Naive B cell (primary cell): ENCODE results near the gene IGSF5. TPM values are rescaled to one million over a fixed set of nuclear protein-coding genes. Genes with fewer than 3 reads are reported as not detected.
"Not testable (repeated sequence)": the region's sequence is repeated elsewhere in the genome, so short reads cannot be mapped to it uniquely, and the experiment has no call there.

Experiments used
- ATAC-seq, 2 donors: fragments of 150-1000 bp; cut with Tn5 transposase; 2 replicates each; pipeline ENCODE4 v1.10.0; 2021; ENCODE audit warnings: low read depth in 2 of 2, mild to moderate bottlenecking in 2 of 2, moderate library complexity in 2 of 2
- DNase-seq: peaks from one replicate; pipeline ENCODE4 v3.0.0; 2022
- H3K27ac Mint-ChIP-seq, 6 donors: one replicate each; pipeline ENCODE4 v1.8.0; 2020 to 2022; ENCODE audit warnings: mild to moderate bottlenecking in 6 of 6, mixed read lengths in 6 of 6, moderate library complexity in 5 of 6, inconsistent platforms in 2 of 6
- H3K27me3 Mint-ChIP-seq, 3 donors: one replicate each; pipeline ENCODE4 v1.8.0; 2021 to 2022; ENCODE audit warnings: mixed read lengths in 3 of 3, mild to moderate bottlenecking in 1 of 3
- H3K36me3 Mint-ChIP-seq, 2 donors: one replicate each; pipeline ENCODE4 v1.8.0; 2020 to 2022; ENCODE audit warnings: mixed read lengths in 2 of 2, inconsistent platforms in 1 of 2, mild to moderate bottlenecking in 1 of 2
- H3K4me1 Mint-ChIP-seq, 3 donors: one replicate each; pipeline ENCODE4 v1.8.0; 2020 to 2022; ENCODE audit warnings: mixed read lengths in 3 of 3, inconsistent platforms in 1 of 3, mild to moderate bottlenecking in 1 of 3, moderate library complexity in 1 of 3
- H3K4me3 Mint-ChIP-seq, 8 donors: one replicate each; pipeline ENCODE4 v1.8.0; 2020 to 2022; ENCODE audit warnings: mild to moderate bottlenecking in 8 of 8, mixed read lengths in 8 of 8, moderate library complexity in 8 of 8, inconsistent platforms in 2 of 8
- H3K9me3 Mint-ChIP-seq, 7 donors: one replicate each; pipeline ENCODE4 v1.8.0; 2020 to 2022; ENCODE audit warnings: mixed read lengths in 7 of 7, mild to moderate bottlenecking in 5 of 7, inconsistent platforms in 2 of 7, moderate library complexity in 1 of 7
- polyA plus RNA-seq, 6 donors: library from polyadenylated mRNA; unstranded; fragments of 300-500 nt; fragmentation: Illumina TruSeq; gene quantifications; one replicate each; pipeline ENCODE4 v1.2.3, GENCODE V29; 2021; ENCODE audit warnings: low read depth in 6 of 6

Gene IGSF5
- polyA plus RNA-seq, 6 donors from 2014 or later = not detected

DNA sequence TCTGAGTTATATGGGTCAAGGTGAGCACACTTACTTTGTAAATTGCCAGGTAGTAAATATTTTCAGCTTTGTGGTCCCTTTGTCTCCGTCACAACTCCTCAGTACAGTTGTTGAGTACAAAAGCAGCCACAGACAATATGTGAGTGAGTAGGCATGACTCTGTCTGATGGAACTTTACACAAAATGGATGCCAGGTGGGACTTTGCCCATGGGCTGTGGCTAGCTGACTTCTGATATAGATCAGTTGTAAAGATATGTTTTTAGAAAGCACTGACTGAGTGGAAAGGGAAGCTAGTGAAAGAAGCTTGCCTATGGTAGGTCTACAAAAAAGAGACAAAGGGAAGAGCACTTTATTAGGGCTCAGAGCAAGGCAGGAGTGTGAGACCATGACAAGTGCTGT, 23.1 kb upstream of the IGSF5 start:
- DNase-seq = no peak
- no peaks in the 10 kb centered on the region for H3K36me3 Mint-ChIP-seq
- H3K4me3 Mint-ChIP-seq = no peak overlapping the region
- no peak overlapping the region for H3K27ac Mint-ChIP-seq
- H3K4me1 Mint-ChIP-seq = no peaks in the 10 kb centered on the region
- no peak for ATAC-seq
- peaks cover 0 to 20% (median 7%) of the 10 kb centered on the region in 3 donors for H3K27me3 Mint-ChIP-seq
- peaks cover 0 to 10% (median 5%) of the 10 kb centered on the region in 7 donors for H3K9me3 Mint-ChIP-seq

- H3K36me3 Mint-ChIP-seq = no peaks in the 10 kb centered on the region
These were observed 20.0 kb upstream of the IGSF5 start for GRCh38 chr21:39724944-39725343.

GRCh38 chr21:39726133-39726532, 18.9 kb upstream of the IGSF5 start:
- peaks cover 0 to 10% (median 5%) of the 10 kb centered on the region in 7 donors for H3K9me3 Mint-ChIP-seq
- H3K27ac Mint-ChIP-seq = no peak overlapping the region
- ATAC-seq = no peak
- no peak overlapping the region for H3K4me3 Mint-ChIP-seq
- H3K4me1 Mint-ChIP-seq = no peaks in the 10 kb centered on the region
- H3K36me3 Mint-ChIP-seq = no peaks in the 10 kb centered on the region
- peaks cover 0 to 6% (median 0%) of the 10 kb centered on the region in 3 donors for H3K27me3 Mint-ChIP-seq
- no peak for DNase-seq

More at GRCh38 chr21:39724944-39725343, 20.0 kb upstream of the IGSF5 start:
- Mint-ChIP-seq H3K9me3 (peaks cover 0 to 10% (median 5%) of the 10 kb centered on the region in 7 donors), H3K4me3 (no peak overlapping the region), H3K27ac (no peak overlapping the region), H3K4me1 (no peaks in the 10 kb centered on the region), H3K27me3 (peaks cover 0 to 6% (median 0%) of the 10 kb centered on the region in 3 donors)
- ATAC-seq (no peak), DNase-seq (no peak)

DNA sequence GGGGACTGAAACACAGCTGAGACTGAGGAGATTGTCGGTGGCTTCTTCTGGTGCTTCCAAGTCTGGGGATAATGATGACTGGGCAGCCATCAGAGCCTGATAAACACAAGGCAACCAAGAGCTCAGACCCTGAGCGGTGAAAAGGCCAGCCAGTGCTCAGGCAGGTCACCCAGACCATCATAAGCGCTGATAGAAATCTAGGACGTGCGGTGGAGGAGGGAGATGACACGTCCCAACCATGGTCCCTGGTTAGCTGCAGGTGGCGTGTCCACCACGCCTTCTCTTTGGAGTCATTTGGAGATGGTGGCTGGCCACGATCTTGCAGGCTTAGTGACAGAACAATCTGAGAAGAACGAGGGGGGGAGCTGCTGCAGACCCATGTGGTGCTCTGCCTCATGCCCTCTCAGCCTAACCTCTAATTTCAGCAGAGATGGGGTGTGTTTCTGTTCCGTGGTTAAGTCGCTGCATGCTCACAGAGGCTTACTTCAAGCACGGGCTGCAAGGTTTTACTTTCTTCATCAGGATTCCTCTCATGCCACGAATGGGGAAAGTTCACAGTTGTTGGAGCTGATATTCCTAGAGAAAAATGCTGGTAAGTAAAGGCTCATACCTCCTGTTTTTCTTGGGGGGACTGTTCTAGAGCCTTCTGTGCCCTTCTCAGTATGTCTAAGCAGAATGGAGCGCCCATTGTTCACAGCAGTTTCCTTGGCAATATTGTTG, 17.4 kb upstream of the IGSF5 start:
- H3K9me3 Mint-ChIP-seq = peaks cover 0 to 10% (median 5%) of the 10 kb centered on the region in 7 donors
- H3K4me3 Mint-ChIP-seq = no peak overlapping the region
- no peak for ATAC-seq
- H3K4me1 Mint-ChIP-seq = no peaks in the 10 kb centered on the region
- no peak overlapping the region for H3K27ac Mint-ChIP-seq
- H3K36me3 Mint-ChIP-seq = no peaks in the 10 kb centered on the region
- H3K27me3 Mint-ChIP-seq = no peaks in the 10 kb centered on the region
- DNase-seq = no peak

- Mint-ChIP-seq H3K9me3 (peaks cover 0 to 7% (median 5%) of the 10 kb centered on the region in 7 donors), H3K36me3 (no peaks in the 10 kb centered on the region), H3K27ac (no peak overlapping the region), H3K27me3 (no peaks in the 10 kb centered on the region), H3K4me3 (no peak overlapping the region), H3K4me1 (no peaks in the 10 kb centered on the region)
- ATAC-seq (no peak), DNase-seq (no peak)
These were observed 16.6 kb upstream of the IGSF5 start for GRCh38 chr21:39728341-39728740.

GRCh38 chr21:39730418-39731157, 14.4 kb upstream of the IGSF5 start:
- DNase-seq = no peak
- Mint-ChIP-seq H3K9me3 (peaks cover 0 to 2% (median 0%) of the 10 kb centered on the region in 7 donors), H3K4me1 (no peaks in the 10 kb centered on the region), H3K27ac (no peak overlapping the region), H3K4me3 (no peak overlapping the region), H3K27me3 (no peaks in the 10 kb centered on the region), H3K36me3 (no peaks in the 10 kb centered on the region)
- no peak for ATAC-seq

GRCh38 chr21:39736716-39737115, 8.3 kb upstream of the IGSF5 start:
- Mint-ChIP-seq H3K27ac (peak overlapping the region in 1 of 6 donors; percentile 43), H3K4me1 (no peaks in the 10 kb centered on the region), H3K9me3 (no peaks in the 10 kb centered on the region), H3K4me3 (no peak overlapping the region), H3K27me3 (no peaks in the 10 kb centered on the region), H3K36me3 (no peaks in the 10 kb centered on the region)
- DNase-seq (no peak), ATAC-seq (no peak)

- no peak for ATAC-seq
- Mint-ChIP-seq H3K27me3 (no peaks in the 10 kb centered on the region), H3K4me1 (no peaks in the 10 kb centered on the region), H3K27ac (no peak overlapping the region), H3K4me3 (no peak overlapping the region), H3K9me3 (no peaks in the 10 kb centered on the region), H3K36me3 (no peaks in the 10 kb centered on the region)
- no peak for DNase-seq
These were observed 7.5 kb upstream of the IGSF5 start for GRCh38 chr21:39737376-39738000.

GRCh38 chr21:39738566-39738965, 6.4 kb upstream of the IGSF5 start:
- DNase-seq (no peak), ATAC-seq (no peak)
- H3K27me3 Mint-ChIP-seq = no peaks in the 10 kb centered on the region
- peaks cover 0 to 2% (median 0%) of the 10 kb centered on the region in 7 donors for H3K9me3 Mint-ChIP-seq
- no peaks in the 10 kb centered on the region for H3K36me3 Mint-ChIP-seq
- no peak overlapping the region for H3K4me3 Mint-ChIP-seq
- no peak overlapping the region for H3K27ac Mint-ChIP-seq
- no peaks in the 10 kb centered on the region for H3K4me1 Mint-ChIP-seq

DNA sequence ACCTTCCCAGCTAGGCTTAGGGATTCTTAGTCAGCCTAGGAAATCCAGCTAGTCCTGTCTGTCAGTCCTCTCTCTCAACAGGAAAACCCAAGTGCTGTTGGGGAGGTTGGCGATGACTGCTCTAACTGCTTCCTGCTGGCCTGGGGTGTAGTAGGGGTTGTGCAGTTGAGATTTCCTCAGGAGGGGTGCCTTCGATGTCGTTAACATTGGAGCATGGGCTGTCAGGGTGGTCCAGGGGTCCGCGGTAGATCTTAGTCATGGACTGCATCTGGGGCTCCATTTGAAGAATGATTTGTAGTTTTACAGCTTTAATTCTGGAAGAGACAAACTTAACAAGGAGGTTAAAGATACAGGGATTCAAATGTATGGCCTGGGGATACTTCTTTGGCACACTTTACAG, 5.5 kb upstream of the IGSF5 start:
- not testable (repeated sequence) for H3K36me3 Mint-ChIP-seq, H3K27me3 Mint-ChIP-seq, H3K4me3 Mint-ChIP-seq, DNase-seq, H3K4me1 Mint-ChIP-seq, H3K9me3 Mint-ChIP-seq, H3K27ac Mint-ChIP-seq, ATAC-seq

- not testable (repeated sequence) for H3K4me3 Mint-ChIP-seq, H3K9me3 Mint-ChIP-seq, ATAC-seq, H3K27me3 Mint-ChIP-seq, DNase-seq, H3K27ac Mint-ChIP-seq, H3K36me3 Mint-ChIP-seq, H3K4me1 Mint-ChIP-seq
These were observed 2.4 kb upstream of the IGSF5 start for GRCh38 chr21:39742561-39742960.

- not testable (repeated sequence) for DNase-seq, ATAC-seq, H3K27me3 Mint-ChIP-seq, H3K4me3 Mint-ChIP-seq, H3K4me1 Mint-ChIP-seq, H3K36me3 Mint-ChIP-seq, H3K9me3 Mint-ChIP-seq, H3K27ac Mint-ChIP-seq
These were observed 349 bp downstream of the IGSF5 start for GRCh38 chr21:39745332-39745731.

DNA sequence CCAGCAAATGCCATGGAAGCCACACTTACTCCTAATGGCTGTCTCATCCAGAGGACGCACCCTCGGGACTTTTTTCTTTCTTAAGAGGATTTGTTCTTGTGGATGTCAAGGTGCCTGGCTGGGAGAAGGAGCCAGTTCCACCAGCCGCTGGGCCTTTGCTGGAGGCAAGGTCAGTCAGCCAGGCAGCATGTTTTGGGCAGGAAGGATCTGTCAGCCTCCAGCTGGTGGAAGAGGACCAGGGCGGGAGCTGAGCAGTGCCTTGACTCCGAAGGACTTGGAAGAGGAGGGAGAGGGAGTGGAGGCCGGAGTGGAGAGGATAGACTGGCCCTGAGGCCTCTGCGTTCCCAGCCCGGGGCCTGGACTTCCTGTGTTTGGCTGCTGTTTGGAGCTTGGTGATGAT, 5.7 kb downstream of the IGSF5 start:
- ATAC-seq (no peak), DNase-seq (no peak)
- Mint-ChIP-seq H3K27me3 (peaks cover 0 to 5% (median 0%) of the 10 kb centered on the region in 3 donors), H3K27ac (peak overlapping the region in 1 of 6 donors; percentile 73), H3K36me3 (peaks cover 0 to 6% of the 10 kb centered on the region in 2 donors), H3K9me3 (peaks cover 0 to 28% (median 13%) of the 10 kb centered on the region in 7 donors), H3K4me1 (no peaks in the 10 kb centered on the region), H3K4me3 (no peak overlapping the region)

DNA sequence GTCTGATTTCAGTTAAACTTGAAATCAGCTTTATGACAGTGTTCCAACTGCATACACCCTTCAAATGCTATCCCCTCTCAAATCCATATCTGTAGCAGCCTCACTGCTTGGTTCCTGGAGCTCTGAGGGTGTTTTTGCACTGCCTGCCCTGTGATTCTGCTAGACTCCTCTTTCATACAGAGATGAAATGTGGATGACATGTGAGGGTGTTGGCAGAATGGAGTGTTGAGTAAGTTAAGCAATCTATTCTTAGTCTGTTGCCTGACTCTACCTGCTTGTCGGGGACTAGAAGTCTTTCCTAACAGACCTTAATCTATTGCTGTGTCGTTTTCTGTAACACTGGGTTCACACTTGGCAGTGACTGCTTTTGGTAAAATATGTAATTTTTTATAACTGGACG, 9.8 kb downstream of the IGSF5 start:
- ATAC-seq = no peak
- H3K9me3 Mint-ChIP-seq = peaks cover 0 to 28% (median 13%) of the 10 kb centered on the region in 7 donors
- H3K27me3 Mint-ChIP-seq = peaks cover 0 to 8% (median 5%) of the 10 kb centered on the region in 3 donors
- no peaks in the 10 kb centered on the region for H3K4me1 Mint-ChIP-seq
- peaks cover 0 to 6% of the 10 kb centered on the region in 2 donors for H3K36me3 Mint-ChIP-seq
- H3K27ac Mint-ChIP-seq = no peak overlapping the region
- no peak overlapping the region for H3K4me3 Mint-ChIP-seq
- no peak for DNase-seq
